GM18505 (cell line): Measurements from ENCODE around the gene PNMA8A.

Source experiments
- ATAC-seq: cut with Tn5 transposase; IDR thresholded peaks from one replicate; pipeline ENCODE4 v1.9.1; 2021; ENCODE audit not compliant: unreplicated experiment
- POLR2A ChIP-seq: IDR thresholded peaks from 4 replicates; pipeline ENCODE4 v1.6.1; 2011; ENCODE audit warnings: borderline replicate concordance; ENCODE audit not compliant: insufficient read depth, insufficient read length; ENCODE audit errors: extremely low read depth

Gene PNMA8A

GRCh38 chr19:46484656-46485055, 13.3 kb upstream of the PNMA8A start:
- TF ChIP-seq POLR2A: no peak

GRCh38 chr19:46482631-46483030, 11.3 kb upstream of the PNMA8A start:
- ATAC-seq: no peak
- TF ChIP-seq POLR2A: no peak

More at GRCh38 chr19:46484656-46485055, 13.3 kb upstream of the PNMA8A start:
- ATAC-seq: no peak

- no peak for TF ChIP-seq POLR2A
- no peak for ATAC-seq
Observed at GRCh38 chr19:46481947-46482346, 10.6 kb upstream of the PNMA8A start.

DNA sequence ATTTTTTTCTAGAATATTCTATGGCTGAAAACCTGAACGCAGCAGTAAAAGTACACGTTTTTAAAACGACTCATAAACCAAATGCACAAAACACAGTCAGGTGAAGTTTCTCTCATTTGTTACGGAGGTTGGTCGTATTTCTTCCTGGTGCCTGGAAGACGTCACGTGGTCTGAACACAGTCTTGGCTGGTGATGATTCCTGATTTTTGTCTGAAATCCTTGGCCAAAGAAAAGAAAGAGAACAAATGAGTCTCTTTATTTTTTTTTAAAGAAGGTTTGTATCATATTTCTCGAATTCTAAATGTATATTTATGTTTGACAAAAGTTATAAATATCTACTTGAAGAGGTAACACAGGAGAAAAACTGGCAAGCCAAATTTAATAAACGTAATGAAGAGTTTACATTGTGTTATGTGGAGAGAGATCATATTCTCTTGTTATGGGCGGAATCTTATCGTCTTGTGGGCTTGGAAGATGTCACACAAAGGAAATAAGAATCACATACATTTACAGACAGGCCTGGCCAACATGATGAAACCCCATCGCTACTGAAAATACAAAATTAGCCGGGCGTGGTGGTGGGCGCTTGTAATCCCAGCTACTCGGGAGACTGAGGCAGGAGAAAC, 10.0 kb upstream of the PNMA8A start:
- TF ChIP-seq POLR2A: no peak
- ATAC-seq: no peak

DNA sequence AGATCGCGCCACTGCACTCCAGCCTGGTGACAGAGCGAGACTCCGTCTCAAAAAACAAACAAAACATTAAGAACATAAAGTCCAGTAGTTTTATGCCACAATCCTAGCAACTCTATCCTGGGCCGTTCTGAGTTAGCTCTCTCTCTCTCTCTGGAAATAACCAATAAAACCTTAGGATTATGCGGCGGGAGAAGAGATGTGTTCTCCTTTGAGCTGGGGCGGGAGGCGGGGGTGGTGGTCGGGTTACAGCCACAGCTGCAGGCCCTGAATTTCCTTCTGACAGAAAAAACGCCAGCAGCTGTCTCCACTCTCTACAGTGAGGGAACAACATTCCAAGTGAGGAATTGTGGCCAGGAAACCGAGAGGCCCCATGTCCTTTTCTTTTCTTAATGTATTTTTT, 9.1 kb upstream of the PNMA8A start:
- TF ChIP-seq POLR2A: no peak
- ATAC-seq: no peak

GRCh38 chr19:46478356-46478986, 7.1 kb upstream of the PNMA8A start:
- no peak for ATAC-seq

GRCh38 chr19:46475986-46476385, 4.6 kb upstream of the PNMA8A start:
- no peak for ATAC-seq
- no peak for TF ChIP-seq POLR2A

More at GRCh38 chr19:46478356-46478986, 7.1 kb upstream of the PNMA8A start:
- TF ChIP-seq POLR2A: no peak

- no peak for ATAC-seq
- no peak for TF ChIP-seq POLR2A
Observed at GRCh38 chr19:46474211-46474610, 2.8 kb upstream of the PNMA8A start.

GRCh38 chr19:46472592-46472991, 1.2 kb upstream of the PNMA8A start:
- no peak for ATAC-seq
- no peak for TF ChIP-seq POLR2A

GRCh38 chr19:46471811-46472543, 614 bp upstream of the PNMA8A start:
- no peak for TF ChIP-seq POLR2A
- ATAC-seq: no peak

GRCh38 chr19:46470376-46470775, 987 bp downstream of the PNMA8A start:
- no peak for ATAC-seq
- TF ChIP-seq POLR2A: no peak

GRCh38 chr19:46469541-46470185, 1.7 kb downstream of the PNMA8A start:
- no peak for TF ChIP-seq POLR2A
- no peak for ATAC-seq

DNA sequence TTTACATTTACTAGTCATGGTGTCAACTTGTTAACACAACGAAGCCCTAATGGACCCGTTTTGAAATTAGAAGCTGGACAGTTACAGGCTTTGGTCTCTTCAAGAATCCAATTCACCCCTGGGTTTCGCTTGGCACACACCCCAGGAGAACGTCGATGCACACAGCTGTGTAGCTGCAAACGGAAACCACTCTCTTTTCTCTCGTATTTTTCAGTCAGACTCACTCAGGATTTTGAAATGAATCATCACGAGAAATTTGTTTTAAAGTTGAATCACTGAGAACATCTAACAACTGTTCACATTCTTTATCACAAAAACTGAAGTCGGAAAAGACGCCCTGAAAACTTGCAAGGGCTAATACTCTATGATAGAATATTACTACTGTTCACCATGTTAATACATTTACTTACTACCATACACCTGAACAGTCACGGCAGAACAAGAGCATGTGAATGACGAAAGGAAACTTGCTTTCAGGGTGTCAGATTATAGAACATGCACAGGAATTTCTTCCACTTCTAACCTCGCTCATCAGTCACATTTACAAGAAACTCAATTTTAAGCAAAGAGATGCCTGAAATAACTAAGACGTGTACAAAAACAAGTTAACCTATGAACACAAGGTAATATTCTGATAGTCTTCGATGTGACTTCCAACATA, 4.7 kb downstream of the PNMA8A start:
- peak; percentile 58 for ATAC-seq
- TF ChIP-seq POLR2A: no peak
